Neural progenitor cell (in vitro differentiated cells): ENCODE results near the gene MYO1E. TPM values are rescaled to one million over a fixed set of nuclear protein-coding genes. Genes with fewer than 3 reads are reported as not detected.

ENCODE experiments used
- DNase-seq: peaks from one replicate; pipeline ENCODE4 v3.0.0-alpha.2; 2016; ENCODE audit warnings: low spot score
- H2AFZ ChIP-seq: fragments of 200-600 bp; sonication (generic); replicated peaks from 2 replicates; pipeline ENCODE4 v1.6.1; 2016; ENCODE audit warnings: antibody characterized with exemption
- H3F3A ChIP-seq: fragments of 200-600 bp; sonication (generic); 2 replicates; pipeline ENCODE4 v1.6.1; 2016; ENCODE audit warnings: antibody characterized with exemption, low read depth
- H3K27ac ChIP-seq: fragments of 200-600 bp; sonication (generic); 2 replicates; pipeline ENCODE4 v1.5.1; 2016; ENCODE audit warnings: mild to moderate bottlenecking
- H3K27me3 ChIP-seq: fragments of 200-600 bp; sonication (generic); 2 replicates; pipeline ENCODE4 v1.6.1; 2016; ENCODE audit warnings: mild to moderate bottlenecking, moderate library complexity
- H3K36me3 ChIP-seq: fragments of 200-600 bp; sonication (generic); 2 replicates; pipeline ENCODE4 v1.5.1; 2016
- H3K4me1 ChIP-seq: fragments of 200-600 bp; sonication (generic); 2 replicates; pipeline ENCODE4 v1.6.1; 2016; ENCODE audit warnings: mixed run types
- H3K4me2 ChIP-seq: fragments of 200-600 bp; sonication (generic); 2 replicates; pipeline ENCODE4 v1.6.1; 2016
- H3K4me3 ChIP-seq: fragments of 200-600 bp; sonication (generic); 2 replicates; pipeline ENCODE4 v1.5.1; 2016
- H3K79me2 ChIP-seq: fragments of 200-600 bp; sonication (generic); 2 replicates; pipeline ENCODE4 v1.6.1; 2016; ENCODE audit warnings: low read depth
- H3K9ac ChIP-seq: fragments of 200-600 bp; sonication (generic); 2 replicates; pipeline ENCODE4 v1.6.1; 2016
- H3K9me3 ChIP-seq: fragments of 200-600 bp; sonication (generic); 2 replicates; pipeline ENCODE4 v1.5.1; 2016; ENCODE audit warnings: low read depth
- H4K20me1 ChIP-seq: fragments of 200-600 bp; sonication (generic); 2 replicates; pipeline ENCODE4 v1.6.1; 2016; ENCODE audit warnings: low read depth
- H3K27ac Mint-ChIP-seq: 3 replicates; pipeline ENCODE4 v1.8.0; 2021; ENCODE audit warnings: mixed read lengths
- H3K27me3 Mint-ChIP-seq: 2 replicates; pipeline ENCODE4 v1.8.0; 2022; ENCODE audit warnings: low read depth, mild to moderate bottlenecking, inconsistent platforms, moderate library complexity, mixed read lengths; ENCODE audit not compliant: insufficient read depth
- H3K36me3 Mint-ChIP-seq: 3 replicates; pipeline ENCODE4 v1.8.0; 2021; ENCODE audit warnings: mixed read lengths
- H3K4me1 Mint-ChIP-seq: 3 replicates; pipeline ENCODE4 v1.8.0; 2021; ENCODE audit warnings: mixed read lengths
- H3K4me3 Mint-ChIP-seq: 3 replicates; pipeline ENCODE4 v1.8.0; 2021; ENCODE audit warnings: mild to moderate bottlenecking, moderate library complexity, mixed read lengths
- H3K9me3 Mint-ChIP-seq: 3 replicates; pipeline ENCODE4 v1.8.0; 2020; ENCODE audit warnings: mixed read lengths
- CTCF ChIP-seq: fragments of 200-600 bp; sonication (generic); IDR thresholded peaks from 2 replicates; pipeline ENCODE4 v1.5.1; 2017; ENCODE audit warnings: antibody characterized with exemption, mild to moderate bottlenecking
- EZH2 ChIP-seq: fragments of 200-600 bp; sonication (generic); IDR thresholded peaks from 2 replicates; pipeline ENCODE4 v1.6.1; 2017; ENCODE audit warnings: antibody characterized with exemption, mild to moderate bottlenecking, moderate library complexity
- EZH2phosphoT487 ChIP-seq: fragments of 200-600 bp; sonication (generic); IDR thresholded peaks from 2 replicates; pipeline ENCODE4 v1.6.1; 2017; ENCODE audit warnings: antibody characterized with exemption
- total RNA-seq: library from RNA; depleted of rRNA; stranded (reverse); fragments of >200 nt; gene quantifications from 2 replicates; pipeline ENCODE4 v1.2.3, GENCODE V29; 2015; ENCODE audit warnings: low replicate concordance

The MYO1E gene
- total RNA-seq, 1 donor from 2014 or later, result 49.7 TPM

- Mint-ChIP-seq H3K4me3 (peak overlapping the region; percentile 10), H3K4me1 (peaks cover 46% of the 10 kb centered on the region), H3K27ac (peak overlapping the region; percentile 72), H3K36me3 (no peaks in the 10 kb centered on the region), H3K27me3 (no peaks in the 10 kb centered on the region), H3K9me3 (no peaks in the 10 kb centered on the region)
- H3F3A ChIP-seq, result peaks cover 22% of the 10 kb centered on the region
- H3K27ac ChIP-seq, result no peak overlapping the region
- H3K79me2 ChIP-seq, result no peaks in the 10 kb centered on the region
- H4K20me1 ChIP-seq, result peaks cover 10% of the 10 kb centered on the region
- no peak for DNase-seq
- H3K36me3 ChIP-seq, result no peaks in the 10 kb centered on the region
- H2AFZ ChIP-seq, result no peak overlapping the region
- no peak overlapping the region for H3K4me2 ChIP-seq
- H3K27me3 ChIP-seq, result no peaks in the 10 kb centered on the region
- H3K4me3 ChIP-seq, result no peak overlapping the region
- peaks cover 34% of the 10 kb centered on the region for H3K4me1 ChIP-seq
- H3K9ac ChIP-seq, result no peak overlapping the region
- H3K9me3 ChIP-seq, result no peaks in the 10 kb centered on the region
- TF ChIP-seq EZH2 (no peak), EZH2phosphoT487 (no peak), CTCF (no peak)
Observed at GRCh38 chr15:59290295-59291212, 82.1 kb downstream of the MYO1E start.

GRCh38 chr15:59289574-59289973 lies 83.1 kb downstream of the MYO1E start:
- Mint-ChIP-seq H3K27ac (peak overlapping the region; percentile 72), H3K36me3 (no peaks in the 10 kb centered on the region), H3K4me3 (no peak overlapping the region), H3K9me3 (no peaks in the 10 kb centered on the region), H3K4me1 (peaks cover 39% of the 10 kb centered on the region), H3K27me3 (no peaks in the 10 kb centered on the region)
- Histone ChIP-seq H3K9me3 (no peaks in the 10 kb centered on the region), H3K9ac (no peak overlapping the region), H3K4me3 (no peak overlapping the region), H3K79me2 (no peaks in the 10 kb centered on the region), H3K4me2 (no peak overlapping the region), H3K36me3 (no peaks in the 10 kb centered on the region), H4K20me1 (peaks cover 10% of the 10 kb centered on the region), H3F3A (peaks cover 22% of the 10 kb centered on the region), H3K27ac (no peak overlapping the region), H2AFZ (no peak overlapping the region), H3K4me1 (peaks cover 28% of the 10 kb centered on the region), H3K27me3 (no peaks in the 10 kb centered on the region)
- TF ChIP-seq CTCF (no peak), EZH2 (no peak), EZH2phosphoT487 (no peak)
- DNase-seq, result no peak

- no peaks in the 10 kb centered on the region for H3K36me3 Mint-ChIP-seq
- TF ChIP-seq EZH2 (no peak), CTCF (no peak), EZH2phosphoT487 (no peak)
- no peaks in the 10 kb centered on the region for H3K36me3 ChIP-seq
- no peak overlapping the region for H3K27ac Mint-ChIP-seq
- no peaks in the 10 kb centered on the region for H3K4me1 ChIP-seq
- no peak overlapping the region for H3K9ac ChIP-seq
- H3K9me3 ChIP-seq, result no peaks in the 10 kb centered on the region
- no peak overlapping the region for H3K4me3 Mint-ChIP-seq
- no peak overlapping the region for H3K4me2 ChIP-seq
- DNase-seq, result no peak
- no peaks in the 10 kb centered on the region for H3K9me3 Mint-ChIP-seq
- no peak overlapping the region for H2AFZ ChIP-seq
- no peak overlapping the region for H3K27ac ChIP-seq
- no peaks in the 10 kb centered on the region for H3F3A ChIP-seq
- peaks cover 12% of the 10 kb centered on the region for H3K4me1 Mint-ChIP-seq
- no peaks in the 10 kb centered on the region for H3K79me2 ChIP-seq
- peaks cover 5% of the 10 kb centered on the region for H3K27me3 Mint-ChIP-seq
- no peak overlapping the region for H3K4me3 ChIP-seq
- no peaks in the 10 kb centered on the region for H3K27me3 ChIP-seq
- no peaks in the 10 kb centered on the region for H4K20me1 ChIP-seq
Observed at GRCh38 chr15:59283717-59284391, 88.8 kb downstream of the MYO1E start.
